Measurements from ENCODE around the gene SCN1B. TPM values are rescaled to one million over a fixed set of nuclear protein-coding genes. Genes with fewer than 3 reads are reported as not detected.

The SCN1B gene
- total RNA-seq, 1 donor from 2014 or later, result 8.6 TPM

DNA sequence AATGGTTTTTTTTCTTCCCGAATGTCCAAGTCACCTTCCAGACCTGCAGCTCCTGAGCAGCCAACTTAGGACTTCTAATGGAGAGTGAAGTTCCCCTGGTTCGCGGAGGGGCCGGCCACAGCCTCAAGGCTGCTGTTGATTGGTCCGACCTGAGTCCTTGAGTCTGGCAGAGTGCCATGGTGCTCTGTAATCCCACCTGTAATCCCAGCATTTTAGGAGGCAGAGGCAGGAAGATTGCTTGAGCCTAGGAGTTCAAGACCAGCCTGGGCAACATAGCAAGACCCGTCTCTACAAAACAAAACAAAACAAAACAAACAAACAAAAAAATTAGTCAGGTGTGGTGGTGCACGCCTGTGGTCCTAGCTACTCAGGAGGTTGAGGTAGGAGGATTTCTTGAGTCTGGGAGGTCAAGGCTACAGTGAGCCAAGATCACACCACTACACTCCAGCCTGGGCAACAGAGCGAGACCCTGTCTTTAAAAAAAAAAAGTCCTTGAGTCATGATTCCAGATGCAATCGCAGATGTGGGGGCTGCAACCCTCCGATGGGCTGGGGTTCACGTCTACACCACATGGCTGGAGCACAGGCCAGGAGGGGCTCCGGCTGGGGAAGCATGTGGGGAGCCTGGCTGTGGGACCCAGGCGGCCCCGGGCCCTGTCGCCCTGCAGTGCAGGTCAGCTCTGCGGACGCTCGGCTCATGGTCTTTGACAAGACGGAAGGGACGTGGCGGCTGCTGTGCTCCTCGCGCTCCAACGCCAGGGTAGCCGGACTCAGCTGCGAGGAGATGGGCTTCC lies 28.9 kb downstream of the SCN1B start:
- TF ChIP-seq POLR2AphosphoS5 (IDR thresholded peaks at IDR 0.05; ENCODE audit: insufficient read depth in 1 of 2, low read depth in 1 of 2), result no peak
- Histone ChIP-seq H3K4me3 (no peak overlapping the region), H3K4me1 (no peaks in the 10 kb centered on the region), H3K9me3 (no peaks in the 10 kb centered on the region), H3K27ac (no peak overlapping the region), H3K36me3 (no peaks in the 10 kb centered on the region), H3K27me3 (no peaks in the 10 kb centered on the region)
- intact Hi-C loops (cut with DNase I), result no loop called here
- DNase-seq (ENCODE audit: extremely low spot score in 2 of 2), result no peak

DNA sequence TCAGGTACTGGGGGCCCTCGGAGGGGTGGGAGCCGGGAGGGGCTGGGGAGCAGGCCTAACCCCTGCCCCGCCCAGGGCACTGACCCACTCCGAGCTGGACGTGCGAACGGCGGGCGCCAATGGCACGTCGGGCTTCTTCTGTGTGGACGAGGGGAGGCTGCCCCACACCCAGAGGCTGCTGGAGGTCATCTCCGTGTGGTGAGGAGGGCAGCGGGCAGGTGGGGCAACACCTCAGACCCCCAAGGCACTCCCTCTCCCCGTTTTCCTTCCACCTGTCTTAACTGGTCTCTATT lies 29.5 kb downstream of the SCN1B start:
- TF ChIP-seq POLR2AphosphoS5 (IDR thresholded peaks at IDR 0.05; ENCODE audit: insufficient read depth in 1 of 2, low read depth in 1 of 2), result no peak
- TF ChIP-seq POLR2A (IDR thresholded peaks at IDR 0.05), result no peak
- TF ChIP-seq, protein P1, sequence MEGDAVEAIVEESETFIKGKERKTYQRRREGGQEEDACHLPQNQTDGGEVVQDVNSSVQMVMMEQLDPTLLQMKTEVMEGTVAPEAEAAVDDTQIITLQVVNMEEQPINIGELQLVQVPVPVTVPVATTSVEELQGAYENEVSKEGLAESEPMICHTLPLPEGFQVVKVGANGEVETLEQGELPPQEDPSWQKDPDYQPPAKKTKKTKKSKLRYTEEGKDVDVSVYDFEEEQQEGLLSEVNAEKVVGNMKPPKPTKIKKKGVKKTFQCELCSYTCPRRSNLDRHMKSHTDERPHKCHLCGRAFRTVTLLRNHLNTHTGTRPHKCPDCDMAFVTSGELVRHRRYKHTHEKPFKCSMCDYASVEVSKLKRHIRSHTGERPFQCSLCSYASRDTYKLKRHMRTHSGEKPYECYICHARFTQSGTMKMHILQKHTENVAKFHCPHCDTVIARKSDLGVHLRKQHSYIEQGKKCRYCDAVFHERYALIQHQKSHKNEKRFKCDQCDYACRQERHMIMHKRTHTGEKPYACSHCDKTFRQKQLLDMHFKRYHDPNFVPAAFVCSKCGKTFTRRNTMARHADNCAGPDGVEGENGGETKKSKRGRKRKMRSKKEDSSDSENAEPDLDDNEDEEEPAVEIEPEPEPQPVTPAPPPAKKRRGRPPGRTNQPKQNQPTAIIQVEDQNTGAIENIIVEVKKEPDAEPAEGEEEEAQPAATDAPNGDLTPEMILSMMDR (IDR thresholded peaks at IDR 0.05), result no peak
- intact Hi-C loops (cut with DNase I), result loop anchor here (10.0 kb wide), 1 partner anchor 215 kb away; no protein-coding TSS in a partner anchor
- H3K9me3 ChIP-seq, result no peaks in the 10 kb centered on the region

DNA sequence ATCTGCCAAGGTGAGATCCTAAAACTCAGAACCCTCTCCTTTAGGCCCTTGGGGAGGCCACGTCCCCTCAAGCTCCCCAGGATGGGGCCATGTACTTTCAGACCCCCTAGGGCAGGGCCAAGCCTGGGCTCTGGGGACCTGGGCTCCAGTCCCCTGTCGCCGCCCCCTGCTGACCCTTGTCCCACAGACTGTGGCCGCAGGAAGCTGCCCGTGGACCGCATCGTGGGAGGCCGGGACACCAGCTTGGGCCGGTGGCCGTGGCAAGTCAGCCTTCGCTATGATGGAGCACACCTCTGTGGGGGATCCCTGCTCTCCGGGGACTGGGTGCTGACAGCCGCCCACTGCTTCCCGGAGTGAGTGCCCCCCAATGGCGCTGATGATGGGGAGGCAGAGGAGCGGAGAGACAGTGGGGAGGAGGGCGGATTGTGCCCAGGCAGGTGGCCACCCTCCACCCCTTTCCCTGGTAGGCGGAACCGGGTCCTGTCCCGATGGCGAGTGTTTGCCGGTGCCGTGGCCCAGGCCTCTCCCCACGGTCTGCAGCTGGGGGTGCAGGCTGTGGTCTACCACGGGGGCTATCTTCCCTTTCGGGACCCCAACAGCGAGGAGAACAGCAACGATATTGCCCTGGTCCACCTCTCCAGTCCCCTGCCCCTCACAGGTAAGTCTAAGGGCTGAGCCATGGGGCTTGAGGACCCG lies 30.0 kb downstream of the SCN1B start:
- H3K4me1 ChIP-seq, result no peaks in the 10 kb centered on the region
- no peaks in the 10 kb centered on the region for H3K9me3 ChIP-seq
- TF ChIP-seq POLR2AphosphoS5 (IDR thresholded peaks at IDR 0.05; ENCODE audit: insufficient read depth in 1 of 2, low read depth in 1 of 2) (no peak), POLR2A (IDR thresholded peaks at IDR 0.05) (no peak)
- TF ChIP-seq, protein P1 (IDR thresholded peaks at IDR 0.05), result no peak
- H3K27ac ChIP-seq, result no peak overlapping the region
- no peaks in the 10 kb centered on the region for H3K36me3 ChIP-seq
- H3K27me3 ChIP-seq, result no peaks in the 10 kb centered on the region
- DNase-seq (ENCODE audit: extremely low spot score in 2 of 2), result no peak
- no peak overlapping the region for H3K4me3 ChIP-seq
- intact Hi-C loops (cut with DNase I), result loop anchor here (10.0 kb wide), 1 partner anchor 214 kb away; no protein-coding TSS in a partner anchor

More for the DNA sequence above, 29.5 kb downstream of the SCN1B start:
- no peak for DNase-seq (ENCODE audit: extremely low spot score in 2 of 2)
- Histone ChIP-seq H3K4me3 (no peak overlapping the region), H3K27me3 (no peaks in the 10 kb centered on the region), H3K36me3 (no peaks in the 10 kb centered on the region), H3K27ac (no peak overlapping the region), H3K4me1 (no peaks in the 10 kb centered on the region)

DNA sequence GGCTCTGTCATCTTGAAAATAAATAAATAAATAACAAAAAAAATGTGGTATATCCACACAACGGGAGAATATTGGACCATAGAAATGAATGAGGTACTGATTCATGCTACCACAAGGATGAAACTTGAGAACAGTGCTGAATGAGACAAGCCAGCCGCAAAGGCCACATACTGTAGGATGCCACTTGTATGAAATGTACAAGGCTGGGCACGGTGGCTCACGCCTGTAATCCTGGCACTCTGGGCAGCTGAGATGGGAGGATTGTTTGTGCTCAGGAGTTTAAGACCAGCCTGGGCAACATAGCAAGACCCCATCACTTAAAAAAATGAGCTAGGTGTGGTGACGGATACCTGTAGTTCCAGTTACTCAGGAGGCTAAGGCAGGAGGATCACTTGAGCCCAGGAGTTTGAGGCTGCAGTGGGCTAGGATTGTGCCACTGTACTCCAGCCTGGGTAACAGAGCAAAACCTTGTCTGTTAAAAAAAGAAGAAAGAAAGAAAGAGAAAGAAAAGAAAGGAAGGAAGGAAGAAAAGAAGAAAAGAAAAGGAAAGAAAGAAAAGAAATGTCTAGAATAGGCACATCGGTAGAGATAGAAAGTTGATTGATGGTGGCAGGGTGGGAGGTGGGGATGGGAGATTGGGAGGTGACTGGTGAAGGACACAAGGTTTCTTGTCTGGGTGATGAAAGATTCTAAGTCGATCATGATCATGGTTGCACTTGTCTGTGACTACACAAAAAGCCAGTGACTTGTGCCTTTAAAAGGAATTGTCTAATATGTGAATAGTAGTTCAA lies 31.5 kb downstream of the SCN1B start:
- intact Hi-C loops (cut with DNase I), result loop anchor here (10.0 kb wide), 1 partner anchor 213 kb away; no protein-coding TSS in a partner anchor
- Histone ChIP-seq H3K27ac (no peak overlapping the region), H3K36me3 (no peaks in the 10 kb centered on the region), H3K4me1 (no peaks in the 10 kb centered on the region), H3K9me3 (no peaks in the 10 kb centered on the region), H3K4me3 (no peak overlapping the region), H3K27me3 (no peaks in the 10 kb centered on the region)
- TF ChIP-seq POLR2AphosphoS5 (IDR thresholded peaks at IDR 0.05; ENCODE audit: insufficient read depth in 1 of 2, low read depth in 1 of 2) (no peak), POLR2A (IDR thresholded peaks at IDR 0.05) (no peak)
- TF ChIP-seq, protein P1 (IDR thresholded peaks at IDR 0.05), result no peak
- no peak for DNase-seq (ENCODE audit: extremely low spot score in 2 of 2)

DNA sequence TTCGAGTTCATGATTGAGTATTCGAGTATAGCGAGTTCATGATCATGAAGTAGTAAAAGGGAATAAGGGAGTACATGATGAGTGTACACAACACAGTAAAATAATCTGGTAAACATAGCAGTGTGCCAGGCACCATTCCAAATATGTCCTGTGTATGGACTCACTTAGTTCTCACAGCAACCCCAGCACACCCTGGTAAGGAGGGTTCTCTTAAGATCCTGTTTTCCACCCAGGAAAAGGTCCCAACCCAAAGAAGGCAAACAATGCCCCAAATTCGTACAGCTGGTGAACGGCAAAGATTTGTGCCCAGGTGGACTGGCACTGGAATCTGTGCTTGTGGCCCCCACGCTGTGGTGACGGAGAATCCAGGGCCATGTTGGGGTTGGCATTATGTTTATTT lies 32.7 kb downstream of the SCN1B start:
- H3K4me3 ChIP-seq, result no peak overlapping the region
- no peaks in the 10 kb centered on the region for H3K4me1 ChIP-seq
- no peak overlapping the region for H3K27ac ChIP-seq
- no peaks in the 10 kb centered on the region for H3K27me3 ChIP-seq
- TF ChIP-seq, protein P1 (IDR thresholded peaks at IDR 0.05), result no peak
- TF ChIP-seq POLR2A (IDR thresholded peaks at IDR 0.05) (no peak), POLR2AphosphoS5 (IDR thresholded peaks at IDR 0.05; ENCODE audit: insufficient read depth in 1 of 2, low read depth in 1 of 2) (no peak)
- H3K36me3 ChIP-seq, result no peaks in the 10 kb centered on the region
- H3K9me3 ChIP-seq, result no peaks in the 10 kb centered on the region
- no peak for DNase-seq (ENCODE audit: extremely low spot score in 2 of 2)
- intact Hi-C loops (cut with DNase I), result loop anchor here (10.0 kb wide), 1 partner anchor 212 kb away; no protein-coding TSS in a partner anchor
